Liver (tissue), 3 donors: ENCODE results near the gene UVSSA.

Source experiments
- HNF4G ChIP-seq: IDR thresholded peaks from 2 replicates; pipeline ENCODE4 v1.6.1; 2016; ENCODE audit warnings: antibody characterized with exemption
- RAD21 ChIP-seq, 2 donors: IDR thresholded peaks; 2 replicates each; pipeline ENCODE4 v1.6.1; 2016; ENCODE audit warnings: antibody characterized with exemption in 2 of 2, mild to moderate bottlenecking in 2 of 2
- RXRA ChIP-seq, 2 donors: IDR thresholded peaks; 2 replicates each; pipeline ENCODE4 v1.6.1; 2017 to 2018; ENCODE audit warnings: antibody characterized with exemption in 2 of 2, mild to moderate bottlenecking in 1 of 2
- TAF1 ChIP-seq: conservative IDR thresholded peaks from 2 replicates; pipeline ENCODE4 v1.6.1; 2016; ENCODE audit warnings: antibody characterized with exemption, mild to moderate bottlenecking
- YY1 ChIP-seq: IDR thresholded peaks from 2 replicates; pipeline ENCODE4 v1.6.1; 2016; ENCODE audit warnings: antibody characterized with exemption, mild to moderate bottlenecking
- TF ChIP-seq, protein P1 (sequence below): fragments of 150-350 bp; IDR thresholded peaks from 2 replicates; pipeline ENCODE4 v1.5.1; 2017; ENCODE audit warnings: improper control_type of control experiment, low read depth, low read length; ENCODE audit not compliant: missing input control
- TF ChIP-seq, protein P2 (sequence below): IDR thresholded peaks from 2 replicates; pipeline ENCODE4 v1.6.1; 2016; ENCODE audit warnings: antibody characterized with exemption
- TF ChIP-seq, protein P3 (sequence below): IDR thresholded peaks from 2 replicates; pipeline ENCODE4 v1.6.1; 2016; ENCODE audit warnings: antibody characterized with exemption
- donor health status: healthy.
- donor health status: healthy.

DNA sequence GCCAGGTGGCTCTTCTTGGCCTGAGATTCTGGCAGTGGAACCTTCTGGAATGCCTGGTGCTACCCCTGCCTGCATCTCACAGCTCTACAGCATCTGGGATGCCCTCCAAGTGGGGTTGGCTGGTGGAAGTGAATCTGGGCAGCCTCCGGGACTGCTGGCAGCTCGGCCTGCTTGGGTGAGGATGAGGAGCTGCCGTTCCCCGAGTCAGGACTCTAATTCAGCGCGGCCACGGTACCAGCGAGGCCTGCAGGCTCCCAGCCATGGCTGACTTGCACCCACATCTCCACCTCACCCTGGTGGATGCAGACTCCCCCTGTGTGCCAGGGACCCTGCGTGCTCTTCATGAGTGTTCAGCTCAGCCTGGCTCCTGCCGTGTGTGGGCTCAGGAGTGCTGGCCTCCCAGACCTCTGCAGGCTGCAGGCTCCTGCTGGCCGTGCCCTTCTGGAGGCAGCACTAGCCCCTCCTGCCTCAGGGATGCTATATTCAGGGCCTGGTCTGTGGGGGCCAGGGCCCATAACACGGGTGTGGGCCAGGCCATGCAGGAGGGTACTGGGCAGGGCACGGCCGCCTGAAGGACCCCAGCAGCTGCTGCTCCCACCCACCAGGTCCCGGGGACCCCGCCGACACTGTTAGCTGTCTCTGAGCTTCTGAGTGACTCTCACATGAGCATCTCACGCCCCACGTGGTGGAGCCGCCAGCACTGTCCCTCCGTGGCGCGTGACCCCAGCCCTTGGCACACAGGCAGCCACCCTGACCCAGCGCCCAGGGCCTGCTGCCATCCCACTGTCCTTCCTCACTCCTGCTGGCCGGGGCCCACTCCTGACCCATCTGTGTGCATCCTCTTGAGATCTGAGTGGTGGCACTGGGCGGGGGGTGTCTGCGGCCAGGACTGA lies 10.6 kb downstream of the UVSSA start:
- no peak for TF ChIP-seq TAF1
- TF ChIP-seq RAD21 (IDR thresholded peaks at IDR 0.05): no peak
- TF ChIP-seq, protein P1, sequence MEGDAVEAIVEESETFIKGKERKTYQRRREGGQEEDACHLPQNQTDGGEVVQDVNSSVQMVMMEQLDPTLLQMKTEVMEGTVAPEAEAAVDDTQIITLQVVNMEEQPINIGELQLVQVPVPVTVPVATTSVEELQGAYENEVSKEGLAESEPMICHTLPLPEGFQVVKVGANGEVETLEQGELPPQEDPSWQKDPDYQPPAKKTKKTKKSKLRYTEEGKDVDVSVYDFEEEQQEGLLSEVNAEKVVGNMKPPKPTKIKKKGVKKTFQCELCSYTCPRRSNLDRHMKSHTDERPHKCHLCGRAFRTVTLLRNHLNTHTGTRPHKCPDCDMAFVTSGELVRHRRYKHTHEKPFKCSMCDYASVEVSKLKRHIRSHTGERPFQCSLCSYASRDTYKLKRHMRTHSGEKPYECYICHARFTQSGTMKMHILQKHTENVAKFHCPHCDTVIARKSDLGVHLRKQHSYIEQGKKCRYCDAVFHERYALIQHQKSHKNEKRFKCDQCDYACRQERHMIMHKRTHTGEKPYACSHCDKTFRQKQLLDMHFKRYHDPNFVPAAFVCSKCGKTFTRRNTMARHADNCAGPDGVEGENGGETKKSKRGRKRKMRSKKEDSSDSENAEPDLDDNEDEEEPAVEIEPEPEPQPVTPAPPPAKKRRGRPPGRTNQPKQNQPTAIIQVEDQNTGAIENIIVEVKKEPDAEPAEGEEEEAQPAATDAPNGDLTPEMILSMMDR: no peak
- TF ChIP-seq, protein P2, sequence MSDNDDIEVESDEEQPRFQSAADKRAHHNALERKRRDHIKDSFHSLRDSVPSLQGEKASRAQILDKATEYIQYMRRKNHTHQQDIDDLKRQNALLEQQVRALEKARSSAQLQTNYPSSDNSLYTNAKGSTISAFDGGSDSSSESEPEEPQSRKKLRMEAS: no peak
- TF ChIP-seq YY1: no peak
- TF ChIP-seq RXRA (IDR thresholded peaks at IDR 0.05): no peak
- TF ChIP-seq, protein P3, sequence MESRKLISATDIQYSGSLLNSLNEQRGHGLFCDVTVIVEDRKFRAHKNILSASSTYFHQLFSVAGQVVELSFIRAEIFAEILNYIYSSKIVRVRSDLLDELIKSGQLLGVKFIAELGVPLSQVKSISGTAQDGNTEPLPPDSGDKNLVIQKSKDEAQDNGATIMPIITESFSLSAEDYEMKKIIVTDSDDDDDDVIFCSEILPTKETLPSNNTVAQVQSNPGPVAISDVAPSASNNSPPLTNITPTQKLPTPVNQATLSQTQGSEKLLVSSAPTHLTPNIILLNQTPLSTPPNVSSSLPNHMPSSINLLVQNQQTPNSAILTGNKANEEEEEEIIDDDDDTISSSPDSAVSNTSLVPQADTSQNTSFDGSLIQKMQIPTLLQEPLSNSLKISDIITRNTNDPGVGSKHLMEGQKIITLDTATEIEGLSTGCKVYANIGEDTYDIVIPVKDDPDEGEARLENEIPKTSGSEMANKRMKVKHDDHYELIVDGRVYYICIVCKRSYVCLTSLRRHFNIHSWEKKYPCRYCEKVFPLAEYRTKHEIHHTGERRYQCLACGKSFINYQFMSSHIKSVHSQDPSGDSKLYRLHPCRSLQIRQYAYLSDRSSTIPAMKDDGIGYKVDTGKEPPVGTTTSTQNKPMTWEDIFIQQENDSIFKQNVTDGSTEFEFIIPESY: no peak
- no peak for TF ChIP-seq HNF4G
